Measurements from ENCODE around the gene PML. TPM values are rescaled to one million over a fixed set of nuclear protein-coding genes. Genes with fewer than 3 reads are reported as not detected.

Gene PML
- total RNA-seq, 1 experiment from 2014 or later, result 24.6 TPM

DNA sequence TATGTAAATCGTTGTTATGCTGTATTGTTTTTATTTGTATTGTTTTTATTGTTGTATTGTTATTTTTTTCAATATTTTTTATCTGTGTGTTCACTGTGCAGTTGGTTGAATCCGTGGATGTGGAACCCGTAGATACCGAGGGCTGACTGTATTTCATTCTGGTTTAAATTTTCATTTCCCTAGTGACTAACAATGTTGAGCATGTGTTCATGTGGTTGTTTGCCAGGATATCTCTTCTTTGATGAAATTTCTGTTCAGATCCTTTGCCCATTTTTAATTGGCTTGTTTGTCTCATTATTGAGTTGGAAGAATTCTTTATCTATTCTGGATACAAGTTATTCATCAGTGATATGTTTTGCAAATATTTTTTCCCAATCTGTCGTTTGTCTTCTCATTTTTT lies 32.1 kb upstream of the PML start:
- Mint-ChIP-seq H3K27ac (no peak overlapping the region), H3K4me1 (peaks cover 17 to 21% of the 10 kb centered on the region in 2 experiments), H3K27me3 (ENCODE audit: low read depth) (peaks cover 12% of the 10 kb centered on the region), H3K9me3 (no peaks in the 10 kb centered on the region), H3K4me3 (no peak overlapping the region), H3K36me3 (ENCODE audit: insufficient read depth in 1 of 3, low read depth in 3 of 3) (no peaks in the 10 kb centered on the region)
- Histone ChIP-seq H3T11ph (ENCODE audit: low read length) (no peak overlapping the region), H2AFZ (ENCODE audit: low read length) (no peak overlapping the region), H4K20me1 (ENCODE audit: control insufficient read depth, insufficient read depth, insufficient read length) (no peaks in the 10 kb centered on the region), H3K79me2 (ENCODE audit: insufficient read depth, low read length) (no peaks in the 10 kb centered on the region), H3K79me1 (ENCODE audit: insufficient read depth, low read depth, low read length, poor library complexity, severe bottlenecking) (no peaks in the 10 kb centered on the region), H2BK5ac (ENCODE audit: insufficient read length, low read length) (no peak overlapping the region), H3K4ac (ENCODE audit: low read depth, low read length) (no peak overlapping the region), H4K91ac (ENCODE audit: insufficient read length, low read depth, low read length) (no peak overlapping the region), H3K27me3 (ENCODE audit: insufficient read depth, low read length) (no peaks in the 10 kb centered on the region), H4K8ac (replicated peaks; ENCODE audit: insufficient read length, low read depth, low read length) (no peak overlapping the region), H3K14ac (ENCODE audit: insufficient read depth, low read length) (no peak overlapping the region), H2BK120ac (ENCODE audit: low read depth, low read length, poor library complexity, severe bottlenecking) (no peak overlapping the region), H3K23ac (ENCODE audit: insufficient read length, low read depth, low read length) (no peak overlapping the region), H3K4me2 (ENCODE audit: insufficient read depth, insufficient read length, low read length) (no peak overlapping the region), H3K56ac (ENCODE audit: insufficient read length, low read depth, low read length) (no peak overlapping the region), H4K5ac (ENCODE audit: insufficient read length, low read depth, low read length) (no peak overlapping the region), H3K18ac (ENCODE audit: insufficient read length, low read depth, low read length) (no peak overlapping the region), H3K23me2 (ENCODE audit: insufficient read length, low read depth, low read length, poor library complexity, severe bottlenecking) (no peaks in the 10 kb centered on the region), H3K27ac (ENCODE audit: insufficient read length, low read depth, low read length) (no peak overlapping the region), H3K9me3 (ENCODE audit: control insufficient read depth, low read depth, low read length) (no peaks in the 10 kb centered on the region), H2AK5ac (ENCODE audit: insufficient read length, low read length) (no peak overlapping the region), H2BK20ac (ENCODE audit: low read depth, low read length, poor library complexity, severe bottlenecking) (no peak overlapping the region), H3K9ac (ENCODE audit: extremely low read depth, insufficient read length, low read length) (no peak overlapping the region), H2BK15ac (ENCODE audit: low read depth, low read length) (no peak overlapping the region), H2BK12ac (ENCODE audit: insufficient read length, low read depth, low read length) (no peak overlapping the region), H3K4me1 (ENCODE audit: insufficient read depth, low read length) (no peaks in the 10 kb centered on the region; the same call in 1 of the 2 replicates)
- 100% methylated on average over 1 of the region's 5 CpGs for WGBS (ENCODE audit: extremely low coverage, insufficient read length, low lambda C conversion rate)
- DNase-seq, result no peak
- TF ChIP-seq, protein P1, sequence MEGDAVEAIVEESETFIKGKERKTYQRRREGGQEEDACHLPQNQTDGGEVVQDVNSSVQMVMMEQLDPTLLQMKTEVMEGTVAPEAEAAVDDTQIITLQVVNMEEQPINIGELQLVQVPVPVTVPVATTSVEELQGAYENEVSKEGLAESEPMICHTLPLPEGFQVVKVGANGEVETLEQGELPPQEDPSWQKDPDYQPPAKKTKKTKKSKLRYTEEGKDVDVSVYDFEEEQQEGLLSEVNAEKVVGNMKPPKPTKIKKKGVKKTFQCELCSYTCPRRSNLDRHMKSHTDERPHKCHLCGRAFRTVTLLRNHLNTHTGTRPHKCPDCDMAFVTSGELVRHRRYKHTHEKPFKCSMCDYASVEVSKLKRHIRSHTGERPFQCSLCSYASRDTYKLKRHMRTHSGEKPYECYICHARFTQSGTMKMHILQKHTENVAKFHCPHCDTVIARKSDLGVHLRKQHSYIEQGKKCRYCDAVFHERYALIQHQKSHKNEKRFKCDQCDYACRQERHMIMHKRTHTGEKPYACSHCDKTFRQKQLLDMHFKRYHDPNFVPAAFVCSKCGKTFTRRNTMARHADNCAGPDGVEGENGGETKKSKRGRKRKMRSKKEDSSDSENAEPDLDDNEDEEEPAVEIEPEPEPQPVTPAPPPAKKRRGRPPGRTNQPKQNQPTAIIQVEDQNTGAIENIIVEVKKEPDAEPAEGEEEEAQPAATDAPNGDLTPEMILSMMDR (conservative IDR thresholded peaks at IDR 0.05), result no peak

All from H9 (cell line).